BJ (cell line): Measurements from ENCODE around the gene S100A5. TPM values are rescaled to one million over a fixed set of nuclear protein-coding genes. Genes with fewer than 3 reads are reported as not detected.
A peak's percentile ranks its signal among the peaks of the same experiment; 100 is the strongest.

Experiments used
- CTCF ChIA-PET: fragments of 350-600 bp; formaldehyde crosslinking; extraction: SDS; loops from one replicate; lab custom pipeline; 2021; ENCODE audit warnings: antibody characterized with exemption, inconsistent platforms; lab: Yijun Ruan, JAX
- POLR2A ChIA-PET: fragments of 300-600 bp; sonication (Branson Sonifier 250); formaldehyde crosslinking; extraction: SDS; loops from one replicate; lab custom pipeline; 2021; ENCODE audit warnings: antibody characterized with exemption; lab: Charles Lee
- DNase-seq: peaks from one replicate; pipeline ENCODE4 v3.0.0-alpha.2; 2011; ENCODE audit warnings: low read depth
- H3K27me3 ChIP-seq: 2 replicates; pipeline ENCODE4 v1.6.0; 2011; ENCODE audit warnings: low read length; ENCODE audit not compliant: control insufficient read depth, insufficient read depth
- H3K36me3 ChIP-seq: 2 replicates; pipeline ENCODE4 v1.5.1; 2011; ENCODE audit warnings: low read length; ENCODE audit not compliant: control insufficient read depth, insufficient read depth
- H3K4me3 ChIP-seq: 2 replicates; pipeline ENCODE4 v1.5.1; 2011; ENCODE audit warnings: low read depth, mild to moderate bottlenecking, control low read depth, low read length
- polyA plus RNA-seq: library from polyadenylated mRNA; depleted of rRNA; stranded (reverse); fragments of >200 nt; gene quantifications from 2 replicates; pipeline ENCODE4 v1.2.3, GENCODE V29; 2011
- TF ChIP-seq, protein P1 (sequence below): IDR thresholded peaks from 2 replicates; pipeline ENCODE4 v1.5.1; 2011; ENCODE audit warnings: low read depth, mild to moderate bottlenecking, control low read depth, inconsistent platforms, low read length, moderate library complexity; ENCODE audit not compliant: insufficient read depth

S100A5 gene
- polyA plus RNA-seq, 1 experiment: 0.28 TPM

DNA sequence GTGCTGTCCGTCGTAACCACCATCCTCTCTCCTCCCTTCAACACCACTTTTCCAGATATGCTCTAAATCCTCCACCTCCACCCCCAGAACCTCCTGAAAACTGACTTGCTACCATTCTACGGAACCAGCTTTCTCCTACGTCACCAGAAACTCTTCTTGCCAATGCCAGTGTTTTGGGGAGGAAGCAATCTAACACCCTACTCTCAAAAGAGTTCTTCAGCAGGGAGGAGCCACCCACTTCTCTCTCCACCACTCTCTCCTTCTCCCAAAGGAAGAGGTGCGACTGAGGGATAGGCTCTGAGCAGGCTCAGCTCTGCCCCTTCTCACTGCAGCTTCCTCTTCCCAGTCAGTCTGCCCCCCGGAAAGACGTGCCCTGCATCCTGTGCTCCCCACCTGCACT lies 31.0 kb upstream of the S100A5 start:
- TF ChIP-seq, protein P1, sequence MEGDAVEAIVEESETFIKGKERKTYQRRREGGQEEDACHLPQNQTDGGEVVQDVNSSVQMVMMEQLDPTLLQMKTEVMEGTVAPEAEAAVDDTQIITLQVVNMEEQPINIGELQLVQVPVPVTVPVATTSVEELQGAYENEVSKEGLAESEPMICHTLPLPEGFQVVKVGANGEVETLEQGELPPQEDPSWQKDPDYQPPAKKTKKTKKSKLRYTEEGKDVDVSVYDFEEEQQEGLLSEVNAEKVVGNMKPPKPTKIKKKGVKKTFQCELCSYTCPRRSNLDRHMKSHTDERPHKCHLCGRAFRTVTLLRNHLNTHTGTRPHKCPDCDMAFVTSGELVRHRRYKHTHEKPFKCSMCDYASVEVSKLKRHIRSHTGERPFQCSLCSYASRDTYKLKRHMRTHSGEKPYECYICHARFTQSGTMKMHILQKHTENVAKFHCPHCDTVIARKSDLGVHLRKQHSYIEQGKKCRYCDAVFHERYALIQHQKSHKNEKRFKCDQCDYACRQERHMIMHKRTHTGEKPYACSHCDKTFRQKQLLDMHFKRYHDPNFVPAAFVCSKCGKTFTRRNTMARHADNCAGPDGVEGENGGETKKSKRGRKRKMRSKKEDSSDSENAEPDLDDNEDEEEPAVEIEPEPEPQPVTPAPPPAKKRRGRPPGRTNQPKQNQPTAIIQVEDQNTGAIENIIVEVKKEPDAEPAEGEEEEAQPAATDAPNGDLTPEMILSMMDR: no peak
- CTCF ChIA-PET: interaction anchor here (0.8 to 6.5 kb wide), 26 partner anchors 10 to 451 kb away, joined by 3 to 223 read pairs (median 7); partner anchors contain the start of genes CHTOP, S100A1, S100A13 and S100A14
- POLR2A ChIA-PET: no interaction called here

DNA sequence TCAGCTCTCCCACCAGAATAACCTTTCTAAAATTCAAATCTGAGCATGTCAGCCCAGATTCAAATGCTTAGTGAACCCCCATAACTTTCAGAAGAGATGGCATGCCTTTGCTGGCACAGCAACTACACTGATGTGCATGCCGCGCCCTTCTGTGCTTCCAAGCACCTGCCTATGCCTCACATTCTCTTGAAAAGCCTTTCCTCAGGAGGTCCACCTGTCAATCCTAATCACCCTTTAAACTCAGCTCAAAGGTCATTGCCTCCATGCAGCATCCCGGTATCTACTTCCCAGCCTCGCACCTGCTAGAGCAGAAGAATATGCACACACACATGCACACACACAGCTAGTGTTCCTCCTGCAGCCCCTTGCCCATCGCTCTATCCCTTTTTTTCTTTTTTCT lies 30.1 kb upstream of the S100A5 start:
- CTCF ChIA-PET: interaction anchor here (1.0 to 6.5 kb wide), 11 partner anchors 11 to 218 kb away, joined by 3 to 223 read pairs (median 7); partner anchors contain the start of genes S100A13, S100A14, S100A16 and S100A6
- Histone ChIP-seq H3K36me3 (no peaks in the 10 kb centered on the region), H3K27me3 (no peaks in the 10 kb centered on the region), H3K4me3 (no peak overlapping the region)
- DNase-seq: no peak
- TF ChIP-seq, protein P1: no peak
- POLR2A ChIA-PET: no interaction called here

More for the DNA sequence above, 31.0 kb upstream of the S100A5 start:
- Histone ChIP-seq H3K36me3 (no peaks in the 10 kb centered on the region), H3K4me3 (no peak overlapping the region), H3K27me3 (no peaks in the 10 kb centered on the region)
- DNase-seq: no peak

DNA sequence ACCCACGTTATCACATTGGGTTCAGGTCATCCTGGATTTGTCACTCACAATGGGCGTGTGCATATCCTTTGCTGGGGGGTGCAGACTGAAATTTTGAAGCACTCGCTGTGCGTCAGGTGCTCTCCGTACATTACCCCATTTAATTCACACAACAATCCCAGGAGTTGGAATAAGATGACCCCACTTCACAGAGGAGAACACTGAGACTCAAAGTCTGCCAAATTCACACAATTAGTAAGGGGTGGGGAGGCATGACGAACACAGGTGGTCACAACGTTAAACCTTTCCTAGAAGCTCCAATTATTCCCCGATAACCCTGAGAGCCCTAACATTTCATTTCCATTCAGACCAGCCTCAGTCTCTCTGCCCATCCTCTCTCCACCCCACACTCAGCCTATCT lies 28.7 kb upstream of the S100A5 start:
- CTCF ChIA-PET: interaction anchor here (1.0 to 6.5 kb wide), 15 partner anchors 8 to 217 kb away, joined by 3 to 223 read pairs (median 6); partner anchors contain the start of genes S100A13, S100A14, S100A16 and S100A3
- TF ChIP-seq, protein P1: no peak
- no peak for DNase-seq
- Histone ChIP-seq H3K36me3 (no peaks in the 10 kb centered on the region), H3K4me3 (no peak overlapping the region), H3K27me3 (no peaks in the 10 kb centered on the region)
- POLR2A ChIA-PET: no interaction called here

DNA sequence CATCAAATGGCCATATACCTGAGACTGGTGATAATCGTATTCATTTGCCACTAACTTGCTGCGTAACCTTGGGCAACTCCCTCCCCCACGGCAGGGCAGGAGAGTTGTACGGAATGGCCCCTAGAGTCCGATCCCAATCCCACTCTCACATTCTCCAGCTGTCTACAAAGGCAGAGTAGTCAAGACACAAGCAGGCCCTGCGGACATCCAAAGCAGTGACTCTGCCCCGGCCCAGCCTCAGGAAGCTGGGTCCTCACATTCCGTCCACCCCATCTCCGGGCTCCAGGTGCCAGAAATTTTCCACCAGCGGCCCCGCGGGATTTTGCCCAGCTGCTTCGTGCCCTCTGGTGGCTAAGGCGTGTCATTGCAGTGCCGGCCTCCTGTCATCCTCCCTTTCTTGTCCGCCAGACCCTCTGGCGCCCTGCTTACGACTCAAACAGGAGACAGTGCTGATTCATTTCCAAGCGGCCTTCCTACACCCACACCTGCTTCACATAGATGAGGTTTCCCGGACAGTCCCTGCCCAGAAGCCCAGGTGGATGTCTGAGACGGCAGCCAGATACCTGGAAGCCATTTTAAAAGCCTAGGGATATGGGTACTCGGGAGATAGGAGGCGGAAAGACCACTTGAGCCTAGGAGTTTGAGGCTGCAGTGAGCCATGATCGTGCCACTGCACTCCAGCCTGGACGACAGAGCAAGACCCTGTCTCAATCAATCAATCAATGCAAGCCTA lies 27.8 kb upstream of the S100A5 start:
- TF ChIP-seq, protein P1: peak; percentile 98
- DNase-seq: no peak
- H3K36me3 ChIP-seq: no peaks in the 10 kb centered on the region
- H3K27me3 ChIP-seq: no peaks in the 10 kb centered on the region
- CTCF ChIA-PET: interaction anchor here (0.6 to 6.5 kb wide), 25 partner anchors 9 to 421 kb away, joined by 3 to 223 read pairs (median 3); partner anchors contain the start of genes S100A13, S100A14, S100A16 and S100A3
- no peak overlapping the region for H3K4me3 ChIP-seq
- POLR2A ChIA-PET: interaction anchor here (0.6 to 1.3 kb wide), 4 partner anchors 24 to 59 kb away, joined by 3 to 9 read pairs (median 4); partner anchors contain the start of gene S100A13
